ENCODE results near the gene P3H1. TPM values are rescaled to one million over a fixed set of nuclear protein-coding genes. Genes with fewer than 3 reads are reported as not detected.

Gene P3H1
- polyA plus RNA-seq, 1 of the 3 experiments (the other 2 are of a cell fraction): 66.8 TPM

- TF ChIP-seq GATA2 (CRISPR knock-in tag; IDR thresholded peaks at IDR 0.05): no peak
- no peak for TF ChIP-seq USF1 (IDR thresholded peaks at IDR 0.05; ENCODE audit: borderline replicate concordance, low read depth)
- TF ChIP-seq SMC3 (IDR thresholded peaks at IDR 0.05; ENCODE audit: low read depth, low read length): no peak
- TF ChIP-seq RCOR1 (IDR thresholded peaks at IDR 0.05; ENCODE audit: low read length): no peak
- TF ChIP-seq RXRA (IDR thresholded peaks at IDR 0.05; ENCODE audit: borderline replicate concordance, low read depth): no peak
Measured at GRCh38 chr1:42746436-42747105, 20.3 kb downstream of the P3H1 start (continued).

- 96% methylated on average over 6 of the region's 8 CpGs for WGBS (ENCODE audit: low lambda C conversion rate)
- TF ChIP-seq YY1 (IDR thresholded peaks at IDR 0.05; ENCODE audit: low read depth) (no peak), PBX3 (IDR thresholded peaks at IDR 0.05) (no peak), EP300 (IDR thresholded peaks at IDR 0.05; ENCODE audit: borderline replicate concordance in 1 of 2, low read depth in 1 of 2, low read length in 1 of 2) (no peak), GABPA (IDR thresholded peaks at IDR 0.05; ENCODE audit: low read depth) (no peak), FOXJ3 (CRISPR knock-in tag; IDR thresholded peaks at IDR 0.05) (no peak)
Measured at GRCh38 chr1:42745851-42746250, 21.0 kb downstream of the P3H1 start.

GRCh38 chr1:42744148-42744413 is 22.7 kb downstream of the P3H1 start:
- H3K4me3 ChIP-seq (ENCODE audit: low read depth in 2 of 2, low read length in 1 of 2): no peak overlapping the region
- TF ChIP-seq FOSL2 (IDR thresholded peaks at IDR 0.05; ENCODE audit: borderline replicate concordance, low read depth): no peak
- no peak for TF ChIP-seq SIN3A (IDR thresholded peaks at IDR 0.05; ENCODE audit: borderline replicate concordance, low read depth, low read length)
- TF ChIP-seq REST (IDR thresholded peaks at IDR 0.05; ENCODE audit: low read depth, low read length): no peak
- no peak for TF ChIP-seq TEAD4 (IDR thresholded peaks at IDR 0.05; ENCODE audit: borderline replicate concordance, insufficient read depth)
- no peak for TF ChIP-seq FOXJ3 (CRISPR knock-in tag; IDR thresholded peaks at IDR 0.05)
- no peak for TF ChIP-seq USF2 (IDR thresholded peaks at IDR 0.05; ENCODE audit: borderline replicate concordance, low read depth, low read length)
- no peak for TF ChIP-seq RFX5 (IDR thresholded peaks at IDR 0.05; ENCODE audit: low read length)
- no peak for TF ChIP-seq NFIC (IDR thresholded peaks at IDR 0.05; ENCODE audit: borderline replicate concordance)
- 98% methylated on average over 9 of the region's 9 CpGs for whole genome bisulfite sequencing (ENCODE audit: low lambda C conversion rate)
- peaks cover 8 to 22% of the 10 kb centered on the region in 2 experiments for H3K36me3 ChIP-seq (replicated peaks in 1 of 2; ENCODE audit: control insufficient read depth in 1 of 2, insufficient read depth in 2 of 2, low read length in 1 of 2)
- H3K9me2 ChIP-seq: no peaks in the 10 kb centered on the region
- H3K4me1 ChIP-seq (ENCODE audit: control insufficient read depth in 1 of 2, insufficient read depth in 2 of 2, low read depth in 1 of 2, low read length in 1 of 2): peaks cover 0 to 20% of the 10 kb centered on the region in 2 experiments; a peak in 1 of 4 replicates
- H3F3A ChIP-seq (replicated peaks; ENCODE audit: insufficient read depth): no peaks in the 10 kb centered on the region
- H3K79me2 ChIP-seq (ENCODE audit: insufficient read depth): no peaks in the 10 kb centered on the region
- no peak overlapping the region for H3K27ac ChIP-seq (ENCODE audit: low read depth in 2 of 2, low read length in 1 of 2)
- H3K9ac ChIP-seq: no peak overlapping the region
- H3K9me3 ChIP-seq: no peaks in the 10 kb centered on the region
- H4K20me1 ChIP-seq (ENCODE audit: insufficient read depth): no peaks in the 10 kb centered on the region
- no peak overlapping the region for H2AFZ ChIP-seq (ENCODE audit: low read depth)
- ChIA-PET POLR2A (interaction anchor here (1.4 kb wide), 1 partner anchor 62 kb away, joined by 7 read pairs; the partner anchor contains the start of gene YBX1), CTCF (interaction anchor here (0.8 to 2.6 kb wide), 3 partner anchors 12 to 330 kb away, joined by 4 to 15 read pairs (median 5); no protein-coding TSS in a partner anchor)
- no peaks in the 10 kb centered on the region for H3K27me3 ChIP-seq (ENCODE audit: insufficient read depth)
- no peak for DNase-seq
- no peak overlapping the region for H3K4me2 ChIP-seq

More at GRCh38 chr1:42745851-42746250, 21.0 kb downstream of the P3H1 start:
- Histone ChIP-seq H3K36me3 (replicated peaks in 1 of 2; ENCODE audit: control insufficient read depth in 1 of 2, insufficient read depth in 2 of 2, low read length in 1 of 2) (peaks cover 8 to 34% of the 10 kb centered on the region in 2 experiments), H3K4me3 (ENCODE audit: low read depth in 2 of 2, low read length in 1 of 2) (no peak overlapping the region), H3K9me2 (no peaks in the 10 kb centered on the region), H3K9ac (no peak overlapping the region), H2AFZ (ENCODE audit: low read depth) (no peak overlapping the region), H3K4me2 (no peak overlapping the region), H3K27me3 (ENCODE audit: insufficient read depth) (no peaks in the 10 kb centered on the region), H3K27ac (ENCODE audit: low read depth in 2 of 2, low read length in 1 of 2) (no peak overlapping the region), H3K79me2 (ENCODE audit: insufficient read depth) (no peaks in the 10 kb centered on the region), H3F3A (replicated peaks; ENCODE audit: insufficient read depth) (no peaks in the 10 kb centered on the region), H3K9me3 (no peaks in the 10 kb centered on the region), H3K4me1 (ENCODE audit: control insufficient read depth in 1 of 2, insufficient read depth in 2 of 2, low read depth in 1 of 2, low read length in 1 of 2) (peaks cover 0 to 20% of the 10 kb centered on the region in 2 experiments; a peak in 1 of 4 replicates), H4K20me1 (ENCODE audit: insufficient read depth) (no peaks in the 10 kb centered on the region)
- POLR2A ChIA-PET: no interaction called here
- DNase-seq: peak; percentile 2
- CTCF ChIA-PET: interaction anchor here (0.8 to 4.4 kb wide), 11 partner anchors 11 to 598 kb away, joined by 3 to 32 read pairs (median 5); no protein-coding TSS in a partner anchor

Measured in SK-N-SH (cell line).